ENCODE results near the gene SETMAR.

DNA sequence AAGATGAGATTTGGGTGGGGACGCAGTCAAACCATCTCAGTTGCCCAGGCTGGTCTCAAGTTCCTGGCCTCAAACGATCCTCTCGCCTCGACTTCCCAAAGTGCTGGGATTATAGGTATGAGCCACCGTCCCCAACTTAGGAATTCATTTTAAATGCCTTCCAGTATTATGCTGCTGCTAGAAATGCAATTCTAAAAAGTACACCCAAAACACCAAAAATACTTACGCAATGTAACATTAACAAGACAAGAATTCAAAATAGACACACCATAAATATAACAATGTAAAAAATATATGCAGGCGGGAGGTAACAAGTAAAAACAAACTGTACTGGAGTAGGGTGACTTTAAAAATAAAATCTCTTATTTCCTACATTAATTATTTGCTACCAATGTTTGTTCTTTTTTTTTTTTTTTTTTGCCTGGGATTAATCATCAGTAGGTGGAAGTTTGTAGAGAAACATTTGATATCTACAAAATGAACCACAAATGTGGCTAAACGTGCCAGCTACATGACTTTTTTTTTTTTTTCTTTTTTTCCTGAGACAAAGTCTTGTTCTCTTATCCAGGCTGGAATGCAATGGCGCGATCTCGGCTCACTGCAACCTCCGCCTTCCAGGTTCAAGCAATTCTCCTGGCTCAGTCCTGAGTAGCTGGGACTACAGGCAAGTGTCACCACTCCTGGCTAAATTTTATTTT lies 56.8 kb downstream of the SETMAR start:
- TF ChIP-seq, protein P1, sequence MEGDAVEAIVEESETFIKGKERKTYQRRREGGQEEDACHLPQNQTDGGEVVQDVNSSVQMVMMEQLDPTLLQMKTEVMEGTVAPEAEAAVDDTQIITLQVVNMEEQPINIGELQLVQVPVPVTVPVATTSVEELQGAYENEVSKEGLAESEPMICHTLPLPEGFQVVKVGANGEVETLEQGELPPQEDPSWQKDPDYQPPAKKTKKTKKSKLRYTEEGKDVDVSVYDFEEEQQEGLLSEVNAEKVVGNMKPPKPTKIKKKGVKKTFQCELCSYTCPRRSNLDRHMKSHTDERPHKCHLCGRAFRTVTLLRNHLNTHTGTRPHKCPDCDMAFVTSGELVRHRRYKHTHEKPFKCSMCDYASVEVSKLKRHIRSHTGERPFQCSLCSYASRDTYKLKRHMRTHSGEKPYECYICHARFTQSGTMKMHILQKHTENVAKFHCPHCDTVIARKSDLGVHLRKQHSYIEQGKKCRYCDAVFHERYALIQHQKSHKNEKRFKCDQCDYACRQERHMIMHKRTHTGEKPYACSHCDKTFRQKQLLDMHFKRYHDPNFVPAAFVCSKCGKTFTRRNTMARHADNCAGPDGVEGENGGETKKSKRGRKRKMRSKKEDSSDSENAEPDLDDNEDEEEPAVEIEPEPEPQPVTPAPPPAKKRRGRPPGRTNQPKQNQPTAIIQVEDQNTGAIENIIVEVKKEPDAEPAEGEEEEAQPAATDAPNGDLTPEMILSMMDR (IDR thresholded peaks at IDR 0.05): no peak
- no peak for TF ChIP-seq EP300 (IDR thresholded peaks at IDR 0.05)
- TF ChIP-seq POLR2AphosphoS5 (IDR thresholded peaks at IDR 0.05): no peak
- no peak for TF ChIP-seq POLR2A (IDR thresholded peaks at IDR 0.05)

All from stomach (tissue), 4 donors.